T-helper 1 cell treated with Interleukin-12 subunit alpha and Interleukin-12 subunit beta and Interleukin-4 antibody, amounts not matched to agents 30 μg/mL and 1 μg/mL, for 36 hours (primary cell): Measurements from ENCODE around the gene SLC9C1.

Source experiments
- H3K27ac Mint-ChIP-seq: one replicate; pipeline ENCODE4 v1.8.0; 2021; ENCODE audit warnings: mild to moderate bottlenecking, mixed read lengths
- H3K27me3 Mint-ChIP-seq: one replicate; pipeline ENCODE4 v1.8.0; 2021; ENCODE audit warnings: low read depth, mixed read lengths
- H3K36me3 Mint-ChIP-seq: one replicate; pipeline ENCODE4 v1.8.0; 2021; ENCODE audit warnings: low read depth, mixed read lengths
- H3K4me1 Mint-ChIP-seq: one replicate; pipeline ENCODE4 v1.8.0; 2021; ENCODE audit warnings: low read depth, mixed read lengths
- H3K4me3 Mint-ChIP-seq: one replicate; pipeline ENCODE4 v1.8.0; 2021; ENCODE audit warnings: mild to moderate bottlenecking, moderate library complexity, mixed read lengths
- H3K9me3 Mint-ChIP-seq: one replicate; pipeline ENCODE4 v1.8.0; 2021; ENCODE audit warnings: mixed read lengths

SLC9C1 gene

DNA sequence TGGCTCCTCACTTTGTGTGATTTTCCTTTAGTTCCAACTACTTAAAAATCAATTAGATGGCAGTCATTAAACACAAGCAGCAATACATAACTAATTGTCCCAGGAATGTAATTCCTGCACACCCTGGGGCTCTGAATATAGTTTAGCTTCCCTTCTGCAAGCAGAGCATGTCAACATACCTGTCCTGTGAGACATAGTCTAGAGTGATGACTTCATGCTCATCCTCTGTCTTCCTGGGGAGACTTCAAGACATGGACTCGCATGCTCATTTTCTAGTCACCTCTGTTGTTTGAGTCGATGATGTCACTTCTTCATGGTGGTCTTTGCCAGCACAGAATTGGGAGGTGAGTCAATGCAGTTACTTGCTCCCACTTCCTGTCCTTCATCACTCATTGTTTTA, 192.1 kb downstream of the SLC9C1 start:
- peaks cover 18% of the 10 kb centered on the region for H3K36me3 Mint-ChIP-seq
- H3K27me3 Mint-ChIP-seq: no peaks in the 10 kb centered on the region
- H3K27ac Mint-ChIP-seq: no peak overlapping the region
- H3K4me1 Mint-ChIP-seq: peaks cover 14% of the 10 kb centered on the region
- H3K4me3 Mint-ChIP-seq: no peak overlapping the region
- no peaks in the 10 kb centered on the region for H3K9me3 Mint-ChIP-seq

DNA sequence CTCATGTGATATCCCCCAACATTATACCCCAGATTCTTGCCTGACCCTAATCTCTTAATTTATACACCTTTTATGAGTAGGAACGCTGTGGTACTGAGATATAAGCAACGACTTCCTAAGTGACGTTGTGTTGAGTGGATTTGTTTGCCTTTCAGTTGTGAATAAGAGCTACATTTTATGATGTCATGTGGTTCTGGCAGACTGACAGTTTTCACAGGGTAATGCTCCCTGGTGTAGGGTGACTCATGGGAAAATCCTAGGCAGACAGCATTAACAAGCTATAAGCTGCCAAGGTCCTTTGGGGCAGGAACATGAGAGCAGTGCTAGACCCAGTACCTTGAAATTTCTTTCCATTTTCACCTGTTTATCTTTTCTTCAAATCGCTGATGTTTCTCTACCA, 196.6 kb downstream of the SLC9C1 start:
- Mint-ChIP-seq H3K4me1 (peaks cover 33% of the 10 kb centered on the region), H3K27ac (no peak overlapping the region), H3K4me3 (no peak overlapping the region), H3K9me3 (no peaks in the 10 kb centered on the region), H3K27me3 (no peaks in the 10 kb centered on the region), H3K36me3 (peaks cover 24% of the 10 kb centered on the region)

DNA sequence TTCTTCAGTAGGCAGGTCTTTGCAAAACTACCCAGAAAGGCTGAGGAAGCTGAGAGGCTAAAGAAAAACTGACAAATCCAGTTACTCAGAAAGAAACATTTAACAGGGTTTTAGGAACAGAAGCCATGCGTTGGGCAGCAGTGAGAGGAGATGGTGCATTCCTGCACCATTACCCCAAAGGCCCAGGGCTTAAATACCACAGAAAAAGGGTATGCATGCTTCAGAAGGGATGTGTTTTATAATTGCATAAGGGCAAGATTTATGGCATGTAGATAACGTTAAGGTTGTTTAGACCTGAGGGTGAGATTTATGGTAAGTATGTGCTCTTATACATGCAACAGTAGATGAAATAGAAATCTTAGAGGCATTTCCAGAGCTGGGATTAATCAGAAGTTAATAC, 197.8 kb downstream of the SLC9C1 start:
- no peak overlapping the region for H3K27ac Mint-ChIP-seq
- peaks cover 33% of the 10 kb centered on the region for H3K4me1 Mint-ChIP-seq
- H3K4me3 Mint-ChIP-seq: no peak overlapping the region
- no peaks in the 10 kb centered on the region for H3K27me3 Mint-ChIP-seq
- H3K9me3 Mint-ChIP-seq: no peaks in the 10 kb centered on the region
- H3K36me3 Mint-ChIP-seq: peaks cover 24% of the 10 kb centered on the region

DNA sequence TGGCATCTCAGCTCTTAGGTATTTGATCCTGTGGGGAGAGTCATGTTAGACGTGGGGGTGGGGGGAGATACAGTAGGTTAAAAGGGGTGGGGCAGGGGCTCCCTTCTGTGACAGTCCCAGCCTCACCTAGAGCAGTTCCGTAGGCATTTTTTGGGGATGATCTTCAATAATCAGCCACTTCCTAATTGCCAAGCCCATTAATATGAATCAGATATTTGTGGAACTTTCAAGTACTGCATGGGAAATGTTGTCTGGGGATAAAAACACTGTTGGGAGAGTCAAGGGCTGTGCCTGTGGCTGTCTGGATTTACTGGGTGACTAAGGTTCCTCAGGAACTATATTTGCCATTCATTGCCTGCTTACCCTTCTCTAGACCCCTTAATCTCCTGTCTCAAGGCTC, 198.3 kb downstream of the SLC9C1 start:
- Mint-ChIP-seq H3K9me3 (no peaks in the 10 kb centered on the region), H3K27me3 (no peaks in the 10 kb centered on the region), H3K36me3 (peaks cover 24% of the 10 kb centered on the region), H3K27ac (no peak overlapping the region), H3K4me3 (no peak overlapping the region), H3K4me1 (peaks cover 38% of the 10 kb centered on the region)

DNA sequence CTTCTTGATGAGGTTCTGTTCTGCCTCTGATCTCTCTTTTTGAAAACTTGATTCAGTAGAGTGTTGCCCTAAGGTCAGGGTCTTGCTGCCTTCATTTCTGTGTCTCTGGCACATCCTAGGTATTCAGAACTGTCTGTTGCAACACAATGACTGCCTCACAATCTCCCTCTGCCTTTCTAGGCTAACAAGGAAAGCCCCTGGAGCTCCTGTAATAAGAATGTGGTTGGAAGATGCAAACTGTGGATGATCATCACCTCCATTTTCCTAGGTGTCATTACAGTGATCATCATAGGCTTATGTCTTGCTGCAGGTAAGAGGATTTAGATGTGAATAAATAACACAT, 200.9 kb downstream of the SLC9C1 start:
- Mint-ChIP-seq H3K9me3 (no peaks in the 10 kb centered on the region), H3K27ac (peak overlapping the region; percentile 53), H3K4me1 (peaks cover 55% of the 10 kb centered on the region), H3K27me3 (no peaks in the 10 kb centered on the region), H3K4me3 (peak overlapping the region; percentile 40), H3K36me3 (peaks cover 20% of the 10 kb centered on the region)

DNA sequence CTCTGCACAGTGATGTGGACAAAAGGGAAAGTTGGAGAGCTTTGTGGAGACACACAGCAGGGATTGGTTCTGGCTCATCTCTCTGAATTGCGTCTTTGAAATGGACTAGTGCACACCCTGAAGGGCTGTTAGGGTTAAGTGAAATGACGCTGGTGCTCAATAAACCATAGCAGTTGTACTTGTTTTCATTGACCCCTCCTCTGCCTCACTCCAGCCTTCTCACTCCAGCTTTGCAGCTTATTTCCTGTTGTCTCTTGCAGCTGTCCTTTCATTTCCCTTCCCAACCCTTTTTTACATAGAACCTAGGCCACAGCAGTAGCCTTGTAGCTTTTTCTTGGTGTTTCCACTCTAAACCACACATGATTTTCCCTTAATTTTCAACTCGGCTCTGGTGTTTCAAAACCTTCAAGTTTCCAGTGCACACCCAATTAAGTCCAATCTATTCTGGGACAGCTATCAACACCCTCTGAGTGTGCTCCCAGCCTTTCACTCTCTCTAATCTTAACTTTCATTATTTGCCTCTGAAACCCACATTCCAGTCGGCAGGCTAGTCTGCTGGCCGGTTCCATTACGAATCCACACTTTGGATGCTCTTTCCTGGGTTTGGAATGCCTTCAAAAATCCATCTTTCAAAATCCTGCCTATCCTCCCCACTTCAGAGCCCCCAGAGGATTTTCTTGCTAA, 201.4 kb downstream of the SLC9C1 start:
- Mint-ChIP-seq H3K27me3 (no peaks in the 10 kb centered on the region), H3K9me3 (no peaks in the 10 kb centered on the region), H3K4me3 (peak overlapping the region; percentile 40), H3K4me1 (peaks cover 55% of the 10 kb centered on the region), H3K27ac (peak overlapping the region; percentile 53), H3K36me3 (peaks cover 17% of the 10 kb centered on the region)

DNA sequence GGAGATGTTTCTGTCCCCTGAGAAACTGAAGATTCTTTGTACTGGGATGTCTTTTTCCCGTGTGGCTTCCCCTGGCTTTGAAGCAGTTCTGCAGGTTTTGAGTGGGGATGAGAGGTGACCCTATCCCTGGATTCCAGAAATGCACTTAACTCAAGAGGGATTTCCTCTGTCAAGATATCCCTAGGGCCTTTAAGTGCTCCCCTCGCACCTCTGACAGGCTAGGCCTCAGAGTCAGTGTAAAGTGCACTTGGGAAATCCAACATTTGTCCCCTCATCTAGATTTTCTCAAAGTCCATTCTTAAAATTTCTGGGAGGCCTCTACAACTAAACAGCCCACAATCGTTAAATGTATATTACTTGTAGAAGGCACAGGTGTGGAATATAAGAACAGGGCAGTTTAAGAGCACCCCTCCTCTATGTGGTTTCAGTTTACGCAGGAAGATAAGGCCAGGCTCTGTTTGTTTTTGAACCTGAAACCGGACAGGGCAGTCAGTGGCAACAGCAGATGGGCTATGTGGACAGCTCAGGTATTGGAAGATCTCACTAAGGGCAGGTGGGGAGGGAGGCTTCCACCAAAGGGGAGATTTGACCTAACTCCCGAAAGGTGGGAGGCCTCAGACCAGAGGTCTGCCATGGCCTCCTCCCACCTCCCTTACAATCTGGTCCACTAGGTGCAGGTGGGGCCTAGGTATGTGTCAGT, 203.0 kb downstream of the SLC9C1 start:
- Mint-ChIP-seq H3K27ac (peak overlapping the region; percentile 18), H3K9me3 (no peaks in the 10 kb centered on the region), H3K4me1 (peaks cover 60% of the 10 kb centered on the region), H3K27me3 (no peaks in the 10 kb centered on the region), H3K36me3 (peaks cover 14% of the 10 kb centered on the region), H3K4me3 (no peak overlapping the region)
